Body of pancreas (tissue), 4 donors: ENCODE results near the gene CTAGE1. TPM values are rescaled to one million over a fixed set of nuclear protein-coding genes. Genes with fewer than 3 reads are reported as not detected.
A peak's percentile ranks its signal among the peaks of the same experiment; 100 is the strongest.

Experiments
- ATAC-seq: fragments of 150-250 bp; one replicate; pipeline ENCODE4 v1.9.1; 2016
- DNase-seq, 4 donors: peaks; one replicate each; pipeline ENCODE4 v3.0.0-alpha.2; 2019
- H3K27ac ChIP-seq, 4 donors: fragments of 200-600 bp; sonication (generic); 1 replicate in 3 of 4; 2 replicates in 1 of 4; pipeline versions ENCODE4 v1.5.1 to v1.6.1; 2016 to 2019; ENCODE audit warnings: mild to moderate bottlenecking in 1 of 4, mixed read lengths in 1 of 4, moderate library complexity in 1 of 4
- H3K27me3 ChIP-seq, 2 donors: fragments of 200-600 bp; sonication (generic); one replicate each; pipeline ENCODE4 v1.6.0; 2016; ENCODE audit warnings: mild to moderate bottlenecking in 1 of 2
- H3K36me3 ChIP-seq, 2 donors: fragments of 200-600 bp; sonication (generic); replicated peaks in 1 of 2; 2 replicates each; pipeline ENCODE4 v1.5.1; 2016; ENCODE audit warnings: low read depth in 2 of 2; ENCODE audit not compliant: insufficient read depth in 1 of 2
- H3K4me1 ChIP-seq: fragments of 200-600 bp; sonication (generic); one replicate; pipeline ENCODE4 v1.6.0; 2016
- H3K4me3 ChIP-seq, 2 donors: fragments of 200-600 bp; sonication (generic); 1 replicate in 1 of 2; 2 replicates in 1 of 2; pipeline ENCODE4 v1.5.1; 2016 to 2019
- H3K9me3 ChIP-seq, 3 donors: fragments of 200-600 bp; sonication (generic); 1 replicate in 2 of 3; 2 replicates in 1 of 3; pipeline ENCODE4 v1.5.1; 2016
- POLR2A ChIP-seq, 3 donors: fragments of 450-650 bp; IDR thresholded peaks; one replicate each; pipeline ENCODE4 v1.6.1; 2016; ENCODE audit warnings: antibody characterized with exemption in 3 of 3, mild to moderate bottlenecking in 2 of 3
- WGBS, 2 donors: methylation state at CpG; one replicate each; pipeline ENCODE4 v1.1.5; 2017; 5-methylcytosine and 5-hydroxymethylcytosine counted together
- intact Hi-C: fragments of 100-400 bp; cut with DNase I; formaldehyde crosslinking; loops from one replicate; pipeline ENCODE4 v1.15.1; 2023
- total RNA-seq, 2 donors: library from RNA; depleted of rRNA; stranded (reverse); fragments of >200 nt; gene quantifications; one replicate each; pipeline ENCODE4 v1.1.0, GENCODE V29; 2016
- TF ChIP-seq, protein P1 (sequence below), 7 experiments: fragments of 450-650 bp in 4 of 7; fragments of 200-600 bp in 3 of 7; sonication (generic) in 3 of 7; IDR thresholded peaks; one replicate each; pipeline ENCODE4 v1.5.1; 2016 to 2019; ENCODE audit warnings: antibody characterized with exemption in 7 of 7

The CTAGE1 gene
- total RNA-seq, 2 donors from 2014 or later: not detected

DNA sequence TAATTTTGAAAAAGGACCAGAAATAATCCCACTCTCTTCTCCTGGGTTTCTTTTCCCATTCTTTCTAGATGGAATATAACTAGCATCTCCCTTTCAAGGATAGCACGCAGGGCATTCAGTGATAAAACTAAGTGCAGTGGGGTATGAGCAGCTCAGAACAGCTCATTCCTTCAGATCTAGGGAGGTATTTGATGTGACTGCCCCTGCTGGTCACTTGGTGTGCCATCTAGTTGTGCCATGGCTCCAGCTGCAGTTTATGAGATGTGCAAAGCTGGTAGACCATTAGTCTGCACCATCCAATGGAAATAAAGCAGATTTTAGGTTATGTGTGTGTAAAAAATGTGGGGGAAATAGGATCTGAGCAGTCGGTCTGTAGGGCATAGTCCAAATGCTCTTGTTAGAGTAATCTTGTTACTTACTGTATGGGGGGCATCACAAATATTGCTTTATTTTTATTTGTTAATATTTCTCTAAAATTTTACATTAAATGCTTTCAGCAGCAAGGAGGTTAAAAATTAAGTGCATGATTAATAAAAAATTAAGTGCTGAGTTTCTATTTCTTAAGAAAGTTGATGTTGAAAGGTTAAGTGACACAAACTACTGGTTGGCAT is 38.9 kb downstream of the CTAGE1 start:
- ATAC-seq: peak; percentile 91
- intact Hi-C loops: no loop called here
- WGBS, 2 donors: 24 to 25% methylated on average over 2 of the region's 2 CpGs
- Histone ChIP-seq H3K36me3 (no peaks in the 10 kb centered on the region), H3K27me3 (no peaks in the 10 kb centered on the region), H3K4me3 (no peak overlapping the region), H3K27ac (no peak overlapping the region), H3K9me3 (no peaks in the 10 kb centered on the region), H3K4me1 (no peaks in the 10 kb centered on the region)
- TF ChIP-seq, protein P1, sequence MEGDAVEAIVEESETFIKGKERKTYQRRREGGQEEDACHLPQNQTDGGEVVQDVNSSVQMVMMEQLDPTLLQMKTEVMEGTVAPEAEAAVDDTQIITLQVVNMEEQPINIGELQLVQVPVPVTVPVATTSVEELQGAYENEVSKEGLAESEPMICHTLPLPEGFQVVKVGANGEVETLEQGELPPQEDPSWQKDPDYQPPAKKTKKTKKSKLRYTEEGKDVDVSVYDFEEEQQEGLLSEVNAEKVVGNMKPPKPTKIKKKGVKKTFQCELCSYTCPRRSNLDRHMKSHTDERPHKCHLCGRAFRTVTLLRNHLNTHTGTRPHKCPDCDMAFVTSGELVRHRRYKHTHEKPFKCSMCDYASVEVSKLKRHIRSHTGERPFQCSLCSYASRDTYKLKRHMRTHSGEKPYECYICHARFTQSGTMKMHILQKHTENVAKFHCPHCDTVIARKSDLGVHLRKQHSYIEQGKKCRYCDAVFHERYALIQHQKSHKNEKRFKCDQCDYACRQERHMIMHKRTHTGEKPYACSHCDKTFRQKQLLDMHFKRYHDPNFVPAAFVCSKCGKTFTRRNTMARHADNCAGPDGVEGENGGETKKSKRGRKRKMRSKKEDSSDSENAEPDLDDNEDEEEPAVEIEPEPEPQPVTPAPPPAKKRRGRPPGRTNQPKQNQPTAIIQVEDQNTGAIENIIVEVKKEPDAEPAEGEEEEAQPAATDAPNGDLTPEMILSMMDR (IDR thresholded peaks at IDR 0.05): peak in 6 of 7 experiments; percentile 48 to 68 (median 64)
- TF ChIP-seq POLR2A (IDR thresholded peaks at IDR 0.05): no peak
- peak; percentile 59 to 71 (median 66) for DNase-seq

DNA sequence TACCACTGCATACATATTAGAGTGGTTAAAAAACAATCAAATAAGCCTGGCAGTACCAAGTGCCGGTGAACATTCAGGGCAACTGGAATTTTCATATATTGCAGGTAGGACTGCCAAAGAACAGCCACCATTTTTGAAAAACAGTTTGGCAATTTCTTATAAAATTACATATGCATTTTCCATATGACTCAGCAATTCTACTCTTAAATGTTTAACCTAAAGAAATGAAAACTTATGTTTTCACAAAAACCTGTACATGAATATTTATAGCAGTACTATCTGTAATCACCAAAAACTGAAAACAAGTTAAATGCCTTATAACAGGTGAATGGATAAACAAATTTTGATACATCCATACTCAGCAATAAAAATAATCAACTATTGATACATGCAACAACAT is 39.9 kb downstream of the CTAGE1 start:
- WGBS, 2 donors: 97 to 100% methylated on average over 1 of the region's 1 CpG
- no peak overlapping the region for H3K4me3 ChIP-seq
- H3K36me3 ChIP-seq: no peaks in the 10 kb centered on the region
- ATAC-seq: no peak
- no peaks in the 10 kb centered on the region for H3K27me3 ChIP-seq
- H3K9me3 ChIP-seq: no peaks in the 10 kb centered on the region
- intact Hi-C loops: no loop called here
- no peak for TF ChIP-seq POLR2A (IDR thresholded peaks at IDR 0.05)
- TF ChIP-seq, protein P1 (IDR thresholded peaks at IDR 0.05): no peak
- no peak overlapping the region for H3K27ac ChIP-seq
- no peak for DNase-seq
- no peaks in the 10 kb centered on the region for H3K4me1 ChIP-seq

GRCh38 chr18:22370414-22370813 is 47.3 kb downstream of the CTAGE1 start:
- TF ChIP-seq, protein P1 (IDR thresholded peaks at IDR 0.05): no peak
- no peak for TF ChIP-seq POLR2A (IDR thresholded peaks at IDR 0.05)
- H3K36me3 ChIP-seq: no peaks in the 10 kb centered on the region
- no peak overlapping the region for H3K4me3 ChIP-seq
- no peak for DNase-seq
- H3K9me3 ChIP-seq: no peaks in the 10 kb centered on the region
- ATAC-seq: no peak
- WGBS, 2 donors: 91 to 95% methylated on average over 4 of the region's 4 CpGs
- intact Hi-C loops: no loop called here
- no peak overlapping the region for H3K27ac ChIP-seq
- no peaks in the 10 kb centered on the region for H3K27me3 ChIP-seq
- no peaks in the 10 kb centered on the region for H3K4me1 ChIP-seq

- no peak for TF ChIP-seq POLR2A (IDR thresholded peaks at IDR 0.05)
- TF ChIP-seq, protein P1 (IDR thresholded peaks at IDR 0.05): no peak
- 70 to 83% methylated on average over 1 of the region's 1 CpG for WGBS, 2 donors
- no peak for ATAC-seq
- Histone ChIP-seq H3K9me3 (no peaks in the 10 kb centered on the region), H3K4me3 (no peak overlapping the region), H3K36me3 (no peaks in the 10 kb centered on the region), H3K27me3 (no peaks in the 10 kb centered on the region), H3K27ac (no peak overlapping the region), H3K4me1 (no peaks in the 10 kb centered on the region)
- intact Hi-C loops: no loop called here
- no peak for DNase-seq
Observed at GRCh38 chr18:22368021-22368420, 49.7 kb downstream of the CTAGE1 start.

GRCh38 chr18:22367303-22367702 is 50.4 kb downstream of the CTAGE1 start:
- no peak overlapping the region for H3K4me3 ChIP-seq
- H3K36me3 ChIP-seq: no peaks in the 10 kb centered on the region
- no peaks in the 10 kb centered on the region for H3K4me1 ChIP-seq
- H3K9me3 ChIP-seq: no peaks in the 10 kb centered on the region
- TF ChIP-seq POLR2A (IDR thresholded peaks at IDR 0.05): no peak
- TF ChIP-seq, protein P1 (IDR thresholded peaks at IDR 0.05): no peak
- H3K27ac ChIP-seq: no peak overlapping the region
- ATAC-seq (no peak), DNase-seq (no peak)
- intact Hi-C loops: no loop called here
- no peaks in the 10 kb centered on the region for H3K27me3 ChIP-seq
